MCF 10A (cell line): ENCODE results near the gene ARL13B. TPM values are rescaled to one million over a fixed set of nuclear protein-coding genes. Genes with fewer than 3 reads are reported as not detected.
A peak's percentile ranks its signal among the peaks of the same experiment; 100 is the strongest.
"Not testable (repeated sequence)": the region's sequence is repeated elsewhere in the genome, so short reads cannot be mapped to it uniquely, and the experiment has no call there.

Experiments
- BruUV-seq: library from RNA; stranded (reverse); fragments of 400-500 nt; replicated peaks from 2 replicates; lab custom pipeline; 2021; lab: Mats Ljungman, UMichigan
- CTCF ChIA-PET: fragments of 300-600 bp; sonication (Branson Sonifier 250); formaldehyde crosslinking; extraction: SDS; loops from one replicate; lab custom pipeline; 2021; ENCODE audit warnings: antibody characterized with exemption, inconsistent platforms; lab: Yijun Ruan, JAX
- POLR2A ChIA-PET: fragments of 300-600, 350-650 bp; sonication (Branson Sonifier 250); formaldehyde crosslinking; extraction: SDS; loops from one replicate; lab custom pipeline; 2020; ENCODE audit warnings: antibody characterized with exemption, inconsistent platforms; lab: Yijun Ruan, JAX
- DNase-seq: peaks from one replicate; pipeline ENCODE4 v3.0.0-alpha.2; 2018; ENCODE audit not compliant: unreplicated experiment
- H3K27ac Mint-ChIP-seq: one replicate; pipeline ENCODE4 v1.8.0; 2022; ENCODE audit warnings: mild to moderate bottlenecking, low read depth, mixed read lengths; ENCODE audit not compliant: unreplicated experiment
- H3K27me3 Mint-ChIP-seq: one replicate; pipeline ENCODE4 v1.8.0; 2022; ENCODE audit warnings: mixed read lengths; ENCODE audit not compliant: insufficient read depth, unreplicated experiment
- H3K36me3 Mint-ChIP-seq: one replicate; pipeline ENCODE4 v1.8.0; 2022; ENCODE audit warnings: mild to moderate bottlenecking, moderate library complexity, mixed read lengths; ENCODE audit not compliant: insufficient read depth, unreplicated experiment
- H3K4me1 Mint-ChIP-seq: one replicate; pipeline ENCODE4 v1.8.0; 2022; ENCODE audit warnings: mixed read lengths; ENCODE audit not compliant: insufficient read depth, unreplicated experiment
- H3K4me3 Mint-ChIP-seq: one replicate; pipeline ENCODE4 v1.8.0; 2022; ENCODE audit warnings: mild to moderate bottlenecking, moderate library complexity, mixed read lengths; ENCODE audit not compliant: unreplicated experiment
- H3K9me3 Mint-ChIP-seq: one replicate; pipeline ENCODE4 v1.8.0; 2022; ENCODE audit warnings: mixed read lengths; ENCODE audit not compliant: unreplicated experiment
- CTCF ChIP-seq: fragments of 200-600 bp; IDR thresholded peaks from one replicate; pipeline ENCODE4 v1.8.0; 2022; ENCODE audit warnings: antibody characterized with exemption, mild to moderate bottlenecking; ENCODE audit not compliant: unreplicated experiment
- intact Hi-C: fragments of 100-400 bp; cut with micrococcal nuclease; formaldehyde crosslinking; loops from 2 replicates; pipeline ENCODE4 v1.14.1; 2022
- total RNA-seq: library from RNA; stranded (reverse); gene quantifications from 2 replicates; pipeline ENCODE4 v1.2.3, GENCODE V29; 2022

Gene ARL13B
- total RNA-seq, 1 experiment from 2014 or later, result 22.0 TPM

DNA sequence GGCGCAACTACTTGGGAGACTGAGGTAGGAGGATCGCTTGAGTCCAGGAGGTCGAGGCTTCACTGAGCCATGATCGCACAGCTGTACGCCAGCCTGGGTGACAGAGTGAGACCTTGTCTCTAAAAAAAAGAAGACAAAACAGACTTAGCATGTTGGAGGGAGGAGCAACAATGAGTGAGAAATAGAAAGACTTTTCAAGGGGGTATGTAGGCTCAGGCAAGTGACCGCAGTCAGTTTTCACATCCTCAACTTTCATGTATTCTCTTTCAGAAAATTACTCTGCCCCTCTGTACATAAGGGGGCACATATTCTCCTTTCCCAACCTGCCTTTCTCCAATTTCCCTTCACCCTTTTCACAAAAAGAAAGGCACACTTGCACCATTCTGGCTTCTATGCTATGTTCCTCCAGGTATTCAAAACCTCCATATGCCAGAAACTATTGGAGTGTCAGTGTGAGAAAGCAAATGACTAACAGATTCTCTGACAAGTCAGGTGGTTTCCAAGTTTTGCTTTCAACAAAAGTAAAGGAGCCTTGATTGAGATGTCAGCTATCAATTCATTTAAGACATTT is 90.5 kb downstream of the ARL13B start:
- ChIA-PET POLR2A (interaction anchor here (0.7 kb wide), 1 partner anchor 71 kb away, joined by 4 read pairs; no protein-coding TSS in a partner anchor), CTCF (interaction anchor here (0.7 to 6.4 kb wide), 11 partner anchors 9 to 289 kb away, joined by 3 to 37 read pairs (median 4); no protein-coding TSS in a partner anchor)
- no TSS peak for BruUV-seq
- Mint-ChIP-seq H3K4me1 (peaks cover 5% of the 10 kb centered on the region), H3K27me3 (no peaks in the 10 kb centered on the region), H3K9me3 (peaks cover 18% of the 10 kb centered on the region), H3K36me3 (peaks cover 21% of the 10 kb centered on the region), H3K4me3 (no peak overlapping the region), H3K27ac (peak overlapping the region; percentile 47)
- no peak for DNase-seq
- TF ChIP-seq CTCF, result no peak
- intact Hi-C loops, result no loop called here

GRCh38 chr3:94071713-94072284 is 91.8 kb downstream of the ARL13B start:
- BruUV-seq, result no TSS peak
- intact Hi-C loops, result no loop called here
- no peak overlapping the region for H3K27ac Mint-ChIP-seq
- H3K4me3 Mint-ChIP-seq, result no peak overlapping the region
- H3K36me3 Mint-ChIP-seq, result peaks cover 24% of the 10 kb centered on the region
- peaks cover 5% of the 10 kb centered on the region for H3K4me1 Mint-ChIP-seq
- POLR2A ChIA-PET, result interaction anchor here (0.8 to 1.0 kb wide), 2 partner anchors 9 to 15 kb away, joined by 4 read pairs; partner anchors contain the start of genes DHFR2 and NSUN3
- H3K27me3 Mint-ChIP-seq, result no peaks in the 10 kb centered on the region
- no peak for TF ChIP-seq CTCF
- H3K9me3 Mint-ChIP-seq, result peaks cover 17% of the 10 kb centered on the region
- no peak for DNase-seq
- CTCF ChIA-PET, result interaction anchor here (0.7 to 1.5 kb wide), 3 partner anchors 35 to 85 kb away, joined by 3 to 13 read pairs (median 3); no protein-coding TSS in a partner anchor

GRCh38 chr3:94076055-94076454 is 96.1 kb downstream of the ARL13B start:
- no peak for TF ChIP-seq CTCF
- peaks cover 7% of the 10 kb centered on the region for H3K4me1 Mint-ChIP-seq
- BruUV-seq, result no TSS peak
- H3K27ac Mint-ChIP-seq, result no peak overlapping the region
- intact Hi-C loops, result no loop called here
- ChIA-PET POLR2A (no interaction called here), CTCF (no interaction called here)
- peak; percentile 2 for DNase-seq
- no peaks in the 10 kb centered on the region for H3K27me3 Mint-ChIP-seq
- no peak overlapping the region for H3K4me3 Mint-ChIP-seq
- H3K9me3 Mint-ChIP-seq, result peaks cover 8% of the 10 kb centered on the region
- peaks cover 23% of the 10 kb centered on the region for H3K36me3 Mint-ChIP-seq

DNA sequence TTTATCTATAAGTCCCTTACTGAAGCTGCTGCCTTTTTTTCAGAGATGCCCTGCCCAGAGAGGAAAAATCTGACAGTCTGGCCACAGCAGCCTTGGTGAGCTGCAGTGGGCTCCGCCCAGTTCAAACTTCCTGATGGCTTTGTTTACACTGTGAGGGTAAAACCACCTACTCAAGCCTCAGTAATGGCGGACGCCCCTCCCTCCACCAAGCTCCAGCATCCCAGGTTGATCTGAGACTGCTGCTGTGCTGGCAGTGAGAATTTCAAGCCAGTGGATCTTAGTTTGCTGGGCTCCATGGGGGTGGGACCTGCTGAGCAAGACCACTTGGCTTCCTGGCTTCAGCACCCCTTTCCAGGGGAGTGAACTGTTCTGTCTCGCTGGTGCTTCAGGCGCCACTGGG is 100.6 kb downstream of the ARL13B start:
- CTCF ChIA-PET, result interaction anchor here (5.9 kb wide), 1 partner anchor 13 kb away, joined by 37 read pairs; no protein-coding TSS in a partner anchor
- peaks cover 17% of the 10 kb centered on the region for H3K36me3 Mint-ChIP-seq
- H3K9me3 Mint-ChIP-seq, H3K27me3 Mint-ChIP-seq, BruUV-seq, H3K4me3 Mint-ChIP-seq, H3K4me1 Mint-ChIP-seq, POLR2A ChIA-PET, intact Hi-C loops, H3K27ac Mint-ChIP-seq, DNase-seq: not testable (repeated sequence)
